Epithelial cell of esophagus (primary cell): ENCODE data around the gene CREB3L2.
A peak's percentile ranks its signal among the peaks of the same experiment; 100 is the strongest.
"Not testable (repeated sequence)": the region's sequence is repeated elsewhere in the genome, so short reads cannot be mapped to it uniquely, and the experiment has no call there.

Experiments
- DNase-seq: peaks from one replicate; pipeline ENCODE4 v3.0.0; 2010; ENCODE audit warnings: low read depth
- H3K4me3 ChIP-seq: 2 replicates; pipeline ENCODE4 v1.5.1; 2011; ENCODE audit warnings: mild to moderate bottlenecking, low read length, control low read depth
- CTCF ChIP-seq: IDR thresholded peaks from 2 replicates; pipeline ENCODE4 v1.5.1; 2011; ENCODE audit warnings: low read depth, mild to moderate bottlenecking, low read length, control low read depth, inconsistent platforms; ENCODE audit not compliant: insufficient read depth; ENCODE audit errors: missing control alignments

The CREB3L2 gene

GRCh38 chr7:137915266-137915665, 86.6 kb downstream of the CREB3L2 start:
- DNase-seq, result no peak
- TF ChIP-seq CTCF, result no peak
- H3K4me3 ChIP-seq, result no peak overlapping the region

- TF ChIP-seq CTCF, result no peak
- H3K4me3 ChIP-seq, result no peak overlapping the region
These were observed 87.9 kb downstream of the CREB3L2 start for GRCh38 chr7:137913985-137914384.

GRCh38 chr7:137909042-137909441, 92.8 kb downstream of the CREB3L2 start:
- no peak overlapping the region for H3K4me3 ChIP-seq
- no peak for DNase-seq
- no peak for TF ChIP-seq CTCF

More at GRCh38 chr7:137913985-137914384, 87.9 kb downstream of the CREB3L2 start:
- DNase-seq, result no peak

GRCh38 chr7:137908106-137908505, 93.8 kb downstream of the CREB3L2 start:
- no peak for DNase-seq
- H3K4me3 ChIP-seq, result no peak overlapping the region
- no peak for TF ChIP-seq CTCF

GRCh38 chr7:137906636-137907035, 95.2 kb downstream of the CREB3L2 start:
- not testable (repeated sequence) for H3K4me3 ChIP-seq, DNase-seq

- TF ChIP-seq CTCF, result no peak
- H3K4me3 ChIP-seq, result no peak overlapping the region
- no peak for DNase-seq
These were observed 97.1 kb downstream of the CREB3L2 start for GRCh38 chr7:137904833-137905232.

- H3K4me3 ChIP-seq, result no peak overlapping the region
- TF ChIP-seq CTCF, result peak; percentile 76
These were observed 98.3 kb downstream of the CREB3L2 start for GRCh38 chr7:137903382-137904169.

More at GRCh38 chr7:137903382-137904169, 98.3 kb downstream of the CREB3L2 start:
- peak; percentile 79 for DNase-seq
